ENCODE measurements around the gene ZNF175.

GRCh38 chr19:51628153-51628939 is 57.3 kb downstream of the ZNF175 start:
- TF ChIP-seq, protein P1, sequence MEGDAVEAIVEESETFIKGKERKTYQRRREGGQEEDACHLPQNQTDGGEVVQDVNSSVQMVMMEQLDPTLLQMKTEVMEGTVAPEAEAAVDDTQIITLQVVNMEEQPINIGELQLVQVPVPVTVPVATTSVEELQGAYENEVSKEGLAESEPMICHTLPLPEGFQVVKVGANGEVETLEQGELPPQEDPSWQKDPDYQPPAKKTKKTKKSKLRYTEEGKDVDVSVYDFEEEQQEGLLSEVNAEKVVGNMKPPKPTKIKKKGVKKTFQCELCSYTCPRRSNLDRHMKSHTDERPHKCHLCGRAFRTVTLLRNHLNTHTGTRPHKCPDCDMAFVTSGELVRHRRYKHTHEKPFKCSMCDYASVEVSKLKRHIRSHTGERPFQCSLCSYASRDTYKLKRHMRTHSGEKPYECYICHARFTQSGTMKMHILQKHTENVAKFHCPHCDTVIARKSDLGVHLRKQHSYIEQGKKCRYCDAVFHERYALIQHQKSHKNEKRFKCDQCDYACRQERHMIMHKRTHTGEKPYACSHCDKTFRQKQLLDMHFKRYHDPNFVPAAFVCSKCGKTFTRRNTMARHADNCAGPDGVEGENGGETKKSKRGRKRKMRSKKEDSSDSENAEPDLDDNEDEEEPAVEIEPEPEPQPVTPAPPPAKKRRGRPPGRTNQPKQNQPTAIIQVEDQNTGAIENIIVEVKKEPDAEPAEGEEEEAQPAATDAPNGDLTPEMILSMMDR (IDR thresholded peaks at IDR 0.05), result no peak
- no peak for TF ChIP-seq ZFX (IDR thresholded peaks at IDR 0.05; ENCODE audit: borderline replicate concordance)
